T-helper 22 cell (primary cell): ENCODE results near the gene ARL4C.
A peak's percentile ranks its signal among the peaks of the same experiment; 100 is the strongest.
"Not testable (repeated sequence)": the region's sequence is repeated elsewhere in the genome, so short reads cannot be mapped to it uniquely, and the experiment has no call there.

Experiments used
- DNase-seq: peaks from one replicate; pipeline ENCODE4 v3.0.0-alpha.2; 2020; ENCODE audit warnings: low read depth

Gene ARL4C

DNA sequence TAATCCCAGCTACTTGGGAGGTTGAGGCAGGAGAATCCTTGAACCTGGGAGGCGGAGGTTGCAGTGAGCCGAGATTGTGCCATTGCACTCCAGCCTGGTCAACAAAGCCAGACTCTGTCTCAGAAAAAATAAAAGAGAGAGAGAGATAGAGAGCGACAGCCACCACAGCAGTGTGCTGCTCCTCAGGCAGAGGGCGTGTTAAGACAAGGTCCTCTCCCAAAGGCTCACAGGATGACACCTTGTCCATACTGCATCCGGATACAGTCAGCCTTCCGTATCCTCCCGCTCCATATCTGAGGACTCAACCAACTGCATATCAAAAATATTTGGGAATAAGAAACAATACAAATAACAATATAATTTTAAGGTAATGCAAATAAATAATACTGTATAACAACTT is 20.1 kb downstream of the ARL4C start:
- DNase-seq = no peak

GRCh38 chr2:234474654-234475053 is 22.2 kb downstream of the ARL4C start:
- DNase-seq = no peak

DNA sequence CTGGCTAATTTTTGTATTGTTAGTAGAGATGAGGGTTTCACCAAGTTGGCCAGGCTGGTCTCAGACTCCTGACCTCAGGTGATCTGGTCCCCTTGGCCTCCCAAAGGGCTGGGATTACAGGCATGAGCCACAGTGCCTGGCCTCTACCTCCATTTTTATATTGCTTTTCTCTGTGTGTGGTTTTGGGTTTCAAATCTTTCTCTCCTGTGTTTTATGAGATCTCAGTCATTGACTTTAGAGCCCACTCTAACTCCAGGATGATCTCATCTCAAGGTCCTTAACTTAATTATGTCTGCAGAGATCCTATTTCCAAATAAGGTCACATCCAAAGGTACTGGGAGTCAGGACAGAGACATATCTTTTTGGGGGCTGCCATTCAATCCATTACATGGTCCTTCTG is 24.7 kb downstream of the ARL4C start:
- DNase-seq = no peak

- no peak for DNase-seq
Measured at GRCh38 chr2:234469972-234470371, 26.9 kb downstream of the ARL4C start.

GRCh38 chr2:234469251-234469845 is 27.5 kb downstream of the ARL4C start:
- no peak for DNase-seq

DNA sequence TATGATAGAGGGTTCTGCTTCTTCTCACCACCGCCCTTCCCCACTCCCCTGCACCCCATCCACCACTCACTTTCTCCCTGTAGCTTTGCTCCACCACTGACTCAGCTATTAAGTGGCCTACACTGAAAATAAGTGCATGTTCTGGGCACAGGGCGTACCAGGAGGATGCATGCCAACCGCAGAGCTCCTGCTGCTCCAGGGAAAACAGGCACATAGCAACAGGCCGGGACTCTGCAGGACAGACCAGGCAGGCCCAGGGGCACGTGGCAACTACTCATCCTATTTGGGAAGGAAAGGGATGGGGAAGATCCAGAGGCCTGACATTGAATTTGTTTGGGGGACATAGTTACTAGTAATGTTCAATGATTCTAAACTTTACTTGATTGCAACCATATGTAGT is 28.4 kb downstream of the ARL4C start:
- DNase-seq = no peak

DNA sequence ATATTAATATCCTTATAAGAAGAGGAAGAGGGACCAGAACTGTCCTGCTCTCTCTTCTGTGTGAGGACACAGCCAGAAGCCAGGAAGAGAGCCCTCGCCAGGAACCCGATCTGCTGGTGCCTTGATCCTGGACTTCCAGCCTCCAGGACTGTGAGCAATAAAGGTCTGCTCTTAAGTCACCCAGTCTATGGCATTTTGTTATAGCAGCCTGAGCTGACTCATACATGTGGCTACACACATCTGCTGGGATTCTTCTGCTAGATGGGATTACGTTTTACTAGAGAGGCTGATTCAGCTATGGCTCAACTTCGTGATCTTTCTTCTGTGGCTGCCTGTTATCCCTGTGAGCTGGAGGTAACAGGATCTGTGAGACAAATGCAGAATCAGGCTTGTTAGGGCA is 29.6 kb downstream of the ARL4C start:
- no peak for DNase-seq

DNA sequence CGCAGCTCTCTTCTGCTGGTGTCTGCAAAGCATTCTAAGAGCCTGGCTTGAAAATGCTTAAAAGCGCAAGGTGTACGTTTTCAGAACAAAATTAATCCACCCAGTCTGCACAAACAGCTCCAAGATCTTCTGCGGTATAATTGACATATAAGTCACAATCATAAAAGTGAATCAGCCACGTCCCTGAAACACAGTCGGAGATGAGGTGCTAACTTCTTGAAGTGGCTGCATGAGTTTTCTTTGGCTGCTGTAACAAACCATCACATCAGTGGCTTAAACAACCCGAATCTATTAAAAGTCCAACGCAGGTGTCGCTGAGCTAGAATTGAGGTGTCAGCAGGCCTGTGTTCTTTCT is 32.6 kb downstream of the ARL4C start:
- no peak for DNase-seq

DNA sequence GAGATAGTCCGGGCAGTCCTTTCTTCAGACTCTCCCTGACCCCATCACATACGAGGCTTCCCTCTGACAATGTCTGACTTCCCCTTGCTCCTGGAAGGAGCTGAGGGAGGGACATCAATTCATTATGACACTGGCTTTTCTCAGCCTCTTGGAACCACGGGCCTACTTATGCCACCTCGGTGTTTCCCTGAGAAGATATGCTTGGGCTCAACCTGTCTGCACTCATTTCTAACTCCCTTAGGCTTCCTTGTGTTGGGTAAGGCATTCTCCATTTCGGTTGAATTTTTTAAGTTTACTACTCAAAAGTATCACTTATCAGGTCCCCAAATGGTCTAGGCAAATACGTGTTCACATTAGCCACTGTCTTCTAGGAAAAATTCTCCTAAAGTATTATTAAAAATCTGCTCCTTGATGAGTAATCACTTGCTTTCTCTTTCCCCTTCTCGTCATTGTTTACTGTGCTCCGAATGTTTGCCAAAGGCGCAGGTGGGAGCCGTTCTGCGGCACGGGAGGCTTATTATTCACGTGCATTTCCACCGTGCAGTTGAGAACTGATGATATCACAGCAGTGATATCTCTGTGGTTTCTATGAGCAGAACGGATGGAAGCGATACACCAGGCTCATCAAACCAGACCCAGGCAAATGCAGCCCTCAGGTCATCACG is 33.1 kb downstream of the ARL4C start:
- peak; percentile 80 for DNase-seq

DNA sequence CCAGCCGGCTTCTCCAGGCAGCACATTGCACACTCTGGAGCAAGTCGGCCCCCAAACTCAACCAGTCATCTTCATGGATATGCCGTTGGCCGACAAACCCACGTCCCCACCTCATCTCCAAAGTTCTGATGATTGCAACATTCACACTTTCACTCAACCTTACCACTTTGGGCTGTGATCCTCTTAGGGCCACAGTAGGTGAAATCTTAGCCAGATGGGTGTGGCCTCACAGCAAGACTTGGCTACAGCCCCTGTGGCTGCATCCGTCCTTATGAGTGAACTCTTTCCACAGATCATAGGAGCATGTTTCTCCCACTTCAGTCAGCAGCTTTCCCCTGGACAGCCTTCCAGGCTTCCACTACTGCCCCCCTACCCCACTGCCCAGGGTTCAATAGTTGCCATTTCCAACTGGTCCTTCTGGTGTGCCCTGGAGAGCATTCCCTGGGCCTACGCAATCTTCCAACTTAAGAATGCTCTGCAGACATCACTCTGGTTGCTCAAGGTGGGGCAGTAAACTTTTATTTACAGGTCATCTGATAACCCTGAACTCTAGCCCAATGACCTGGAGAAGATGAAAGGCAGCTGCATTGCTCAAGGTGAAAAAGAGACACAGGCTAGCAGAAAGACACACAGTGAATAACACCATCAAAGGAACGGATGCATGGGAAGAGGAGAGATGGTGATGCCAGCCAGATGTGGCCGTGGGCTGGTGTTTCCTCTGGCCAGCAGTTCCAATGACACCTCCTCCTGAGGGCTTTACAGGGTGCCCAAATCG is 34.5 kb downstream of the ARL4C start:
- no peak for DNase-seq

DNA sequence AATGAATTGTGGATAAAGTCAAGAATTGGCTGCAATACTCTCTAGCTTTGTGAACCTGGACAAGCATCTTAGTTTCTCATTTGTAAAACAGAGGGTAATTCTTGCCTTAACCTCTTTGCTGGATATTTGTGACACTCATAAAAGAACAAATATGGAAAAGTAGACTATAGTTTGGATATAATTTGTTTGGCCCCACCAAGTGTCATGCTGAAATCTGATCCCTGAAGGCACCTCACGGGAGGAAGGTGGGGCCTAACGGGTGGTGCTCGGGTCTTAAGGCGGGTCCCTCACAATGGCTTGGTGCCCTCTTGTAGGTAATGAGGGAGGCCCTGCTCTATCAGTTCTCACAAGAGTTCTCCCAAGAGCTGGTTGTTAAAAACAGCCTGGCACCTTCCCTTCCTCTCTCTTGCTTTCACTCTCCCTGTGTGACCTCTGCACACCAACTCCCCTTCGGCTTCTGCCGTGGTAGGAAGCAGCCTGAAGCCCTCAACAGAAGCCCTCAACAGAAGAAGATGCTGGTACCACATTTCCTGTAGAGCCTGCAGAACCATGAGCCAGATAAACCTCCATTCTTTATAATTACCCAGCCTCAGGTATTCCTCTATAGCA is 37.4 kb downstream of the ARL4C start:
- DNase-seq = no peak

- DNase-seq = no peak
Measured at GRCh38 chr2:234458466-234458865, 38.4 kb downstream of the ARL4C start.

GRCh38 chr2:234457421-234457820 is 39.5 kb downstream of the ARL4C start:
- DNase-seq = no peak

GRCh38 chr2:234455246-234455645 is 41.6 kb downstream of the ARL4C start:
- DNase-seq = not testable (repeated sequence)

- DNase-seq = no peak
Measured at GRCh38 chr2:234454433-234454832, 42.4 kb downstream of the ARL4C start.

- no peak for DNase-seq
Measured at GRCh38 chr2:234453216-234453615, 43.7 kb downstream of the ARL4C start.

DNA sequence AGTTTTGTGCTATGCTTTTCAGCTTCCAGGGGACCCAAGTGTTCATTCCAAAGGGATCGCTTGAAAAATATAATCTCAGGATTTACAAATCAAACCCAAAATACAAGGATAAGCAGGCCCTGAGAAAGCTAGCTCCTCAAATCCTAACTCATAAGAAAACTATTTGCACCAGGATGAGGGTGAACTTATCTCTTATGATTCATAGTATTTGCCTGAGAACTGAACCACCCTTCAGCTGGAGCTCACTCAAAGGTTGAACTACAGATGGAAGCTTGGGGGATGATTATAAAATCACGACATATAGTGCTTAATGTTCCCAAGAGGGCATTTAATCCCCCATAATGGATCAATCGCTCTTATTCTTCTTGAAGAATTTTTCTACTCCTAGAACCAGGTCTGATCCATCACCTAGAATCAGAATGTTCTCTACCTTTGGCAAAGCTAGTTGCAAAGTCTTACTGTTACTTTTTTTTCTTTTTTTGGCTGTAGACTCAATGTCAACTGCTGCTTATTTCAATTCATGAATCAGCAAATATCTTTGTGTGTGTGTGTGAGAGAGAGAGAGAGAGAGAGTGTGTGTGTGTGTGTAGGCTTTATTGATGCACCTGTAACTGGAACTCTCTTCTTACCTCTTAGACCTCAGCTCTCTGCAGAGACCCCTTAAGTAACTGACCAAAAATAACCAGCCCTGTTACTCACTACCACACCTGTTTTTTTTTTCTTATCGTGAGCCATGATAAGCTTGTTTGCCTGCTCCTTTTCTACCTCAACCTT is 44.8 kb downstream of the ARL4C start:
- no peak for DNase-seq

GRCh38 chr2:234451242-234451641 is 45.6 kb downstream of the ARL4C start:
- DNase-seq = no peak

- DNase-seq = no peak
Measured at GRCh38 chr2:234450431-234451124, 46.3 kb downstream of the ARL4C start.

DNA sequence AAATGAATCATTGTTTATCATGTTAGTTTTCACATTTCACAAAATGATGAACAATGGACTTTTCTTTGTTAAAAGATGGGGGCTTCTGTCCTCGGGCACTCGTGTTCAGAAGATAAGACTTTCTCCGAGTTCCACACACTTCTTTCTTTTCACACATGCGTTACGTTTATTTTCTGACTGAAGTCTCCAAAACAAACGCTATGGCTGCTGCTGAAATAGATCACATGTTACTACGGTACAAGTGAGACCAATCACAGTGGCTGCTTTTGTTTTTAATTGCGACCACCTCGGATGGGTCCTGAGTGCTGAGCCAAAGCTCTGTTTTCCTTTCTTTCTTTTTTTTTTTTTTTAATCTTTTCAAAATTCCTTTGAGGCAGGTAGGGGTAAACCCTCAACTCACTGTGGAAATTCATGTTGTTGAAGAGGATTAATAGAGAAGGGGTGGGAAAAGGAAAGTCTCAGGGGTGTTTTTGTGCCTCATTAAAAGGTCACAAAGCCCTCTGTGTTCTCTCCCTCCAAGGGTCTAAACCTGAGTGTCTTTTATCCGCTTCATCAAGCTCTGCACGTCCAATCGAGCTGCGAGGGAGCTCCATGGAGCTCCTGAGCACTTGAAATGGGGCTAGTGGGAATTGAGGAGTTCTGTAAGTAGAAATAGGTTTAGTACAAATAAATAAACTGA is 48.2 kb downstream of the ARL4C start:
- no peak for DNase-seq

GRCh38 chr2:234447963-234448362 is 48.9 kb downstream of the ARL4C start:
- DNase-seq = no peak
